WTC11 (cell line): Measurements from ENCODE around the gene CSKMT. TPM values are rescaled to one million over a fixed set of nuclear protein-coding genes. Genes with fewer than 3 reads are reported as not detected.
A peak's percentile ranks its signal among the peaks of the same experiment; 100 is the strongest.

Source experiments
- ATAC-seq: fragments of 200-7000 bp; cut with Tn5 transposase; 2 replicates; pipeline ENCODE4 v1.10.0; 2021; ENCODE audit warnings: mild to moderate bottlenecking, moderate library complexity
- CTCF ChIA-PET: fragments of 300-600 bp; sonication (Branson Sonifier 250); formaldehyde crosslinking; loops from one replicate; lab custom pipeline; 2021; ENCODE audit warnings: antibody characterized with exemption; lab: Charles Lee
- POLR2A ChIA-PET: fragments of 350-600 bp; sonication (Branson Sonifier 250); formaldehyde crosslinking; loops from one replicate; lab custom pipeline; 2021; ENCODE audit warnings: antibody characterized with exemption; lab: Charles Lee
- DNase-seq: peaks from one replicate; pipeline ENCODE4 v3.0.0; 2021; ENCODE audit warnings: low spot score
- H3K27ac Mint-ChIP-seq: 2 replicates; pipeline ENCODE4 v1.8.0; 2021; ENCODE audit warnings: mixed read lengths
- H3K27me3 Mint-ChIP-seq: 2 replicates; pipeline ENCODE4 v1.8.0; 2021; ENCODE audit warnings: low read depth, mild to moderate bottlenecking, moderate library complexity, mixed read lengths
- H3K36me3 Mint-ChIP-seq: 2 replicates; pipeline ENCODE4 v1.8.0; 2021; ENCODE audit warnings: mixed read lengths
- H3K4me1 Mint-ChIP-seq: 2 replicates; pipeline ENCODE4 v1.8.0; 2022; ENCODE audit warnings: mixed read lengths
- H3K4me3 Mint-ChIP-seq: 2 replicates; pipeline ENCODE4 v1.8.0; 2021; ENCODE audit warnings: mild to moderate bottlenecking, moderate library complexity, mixed read lengths
- H3K9me3 Mint-ChIP-seq: 2 replicates; pipeline ENCODE4 v1.8.0; 2021; ENCODE audit warnings: mixed read lengths
- CBFB ChIP-seq: sonication (generic); formaldehyde crosslinking; IDR thresholded peaks from 2 replicates; pipeline ENCODE4 v1.8.1; 2022; ENCODE audit warnings: mild to moderate bottlenecking, low read depth, missing genetic modification reagents
- E2F4 ChIP-seq: sonication (generic); formaldehyde crosslinking; IDR thresholded peaks from 2 replicates; pipeline ENCODE4 v1.8.1; 2022; ENCODE audit warnings: low read depth, mild to moderate bottlenecking, moderate library complexity, missing genetic modification reagents, borderline replicate concordance
- ELF4 ChIP-seq: sonication (generic); formaldehyde crosslinking; IDR thresholded peaks from 2 replicates; pipeline ENCODE4 v1.8.1; 2022; ENCODE audit warnings: low read depth, mild to moderate bottlenecking, moderate library complexity, missing genetic modification reagents
- GRHL2 ChIP-seq: fragments of 250-450 bp; sonication (Bioruptor Pico); IDR thresholded peaks from 2 replicates; pipeline ENCODE4 v1.8.0; 2022; ENCODE audit warnings: mild to moderate bottlenecking, moderate library complexity; ENCODE audit not compliant: insufficient replicate concordance, severe bottlenecking
- HMGXB4 ChIP-seq: sonication (generic); formaldehyde crosslinking; IDR thresholded peaks from 2 replicates; pipeline ENCODE4 v1.8.1; 2023; ENCODE audit warnings: mild to moderate bottlenecking, moderate library complexity, missing genetic modification reagents
- JUN ChIP-seq: sonication (generic); formaldehyde crosslinking; IDR thresholded peaks from 2 replicates; pipeline ENCODE4 v1.8.0; 2023; ENCODE audit warnings: mild to moderate bottlenecking, missing genetic modification reagents
- MLX ChIP-seq: sonication (generic); formaldehyde crosslinking; IDR thresholded peaks from 2 replicates; pipeline ENCODE4 v1.8.1; 2023; ENCODE audit warnings: mild to moderate bottlenecking, missing genetic modification reagents, moderate library complexity
- MYBL2 ChIP-seq: sonication (generic); formaldehyde crosslinking; IDR thresholded peaks from 2 replicates; pipeline ENCODE4 v1.8.1; 2023; ENCODE audit warnings: mild to moderate bottlenecking, moderate library complexity, missing genetic modification reagents
- NFE2L1 ChIP-seq: sonication (generic); formaldehyde crosslinking; IDR thresholded peaks from 2 replicates; pipeline ENCODE4 v1.8.1; 2023; ENCODE audit warnings: missing genetic modification reagents
- NR2C2 ChIP-seq: sonication (generic); formaldehyde crosslinking; IDR thresholded peaks from 2 replicates; pipeline ENCODE4 v1.8.0; 2022; ENCODE audit warnings: mild to moderate bottlenecking, missing genetic modification reagents
- RELA ChIP-seq: sonication (generic); formaldehyde crosslinking; IDR thresholded peaks from 2 replicates; pipeline ENCODE4 v1.8.1; 2022; ENCODE audit warnings: missing genetic modification reagents, mild to moderate bottlenecking, borderline replicate concordance
- RORB ChIP-seq: fragments of 250-450 bp; sonication (Bioruptor Pico); IDR thresholded peaks from 2 replicates; pipeline ENCODE4 v1.9.0; 2021; ENCODE audit warnings: mild to moderate bottlenecking
- SOX15 ChIP-seq: fragments of 250-450 bp; sonication (Bioruptor Pico); IDR thresholded peaks from 2 replicates; pipeline ENCODE4 v1.9.0; 2021; ENCODE audit warnings: mild to moderate bottlenecking
- TEAD1 ChIP-seq: sonication (generic); formaldehyde crosslinking; IDR thresholded peaks from 2 replicates; pipeline ENCODE4 v1.8.0; 2022; ENCODE audit warnings: mild to moderate bottlenecking, missing genetic modification reagents
- USF2 ChIP-seq: sonication (generic); formaldehyde crosslinking; IDR thresholded peaks from 2 replicates; pipeline ENCODE4 v1.8.1; 2023; ENCODE audit warnings: mild to moderate bottlenecking, missing genetic modification reagents, moderate library complexity
- ZNF219 ChIP-seq: sonication (generic); formaldehyde crosslinking; IDR thresholded peaks from 2 replicates; pipeline ENCODE4 v1.8.0; 2023; ENCODE audit warnings: missing genetic modification reagents, mild to moderate bottlenecking, borderline replicate concordance
- ZNF263 ChIP-seq: sonication (generic); formaldehyde crosslinking; IDR thresholded peaks from 2 replicates; pipeline ENCODE4 v1.8.1; 2022; ENCODE audit warnings: low read depth, mild to moderate bottlenecking, moderate library complexity, missing genetic modification reagents
- ZNF416 ChIP-seq: fragments of 250-450 bp; sonication (Bioruptor Pico); IDR thresholded peaks from 2 replicates; pipeline ENCODE4 v1.9.0; 2021; ENCODE audit warnings: mild to moderate bottlenecking, inconsistent platforms
- ZNF425 ChIP-seq: fragments of 250-450 bp; sonication (Bioruptor Pico); conservative IDR thresholded peaks from 2 replicates; pipeline ENCODE4 v1.9.0; 2021; ENCODE audit warnings: mild to moderate bottlenecking
- ZNF532 ChIP-seq: fragments of 250-450 bp; sonication (Bioruptor Pico); IDR thresholded peaks from 2 replicates; pipeline ENCODE4 v1.9.0; 2021; ENCODE audit warnings: mild to moderate bottlenecking, borderline replicate concordance
- ZSCAN18 ChIP-seq: fragments of 250-450 bp; sonication (Bioruptor Pico); IDR thresholded peaks from 2 replicates; pipeline ENCODE4 v2.1.2; 2022; ENCODE audit warnings: mild to moderate bottlenecking, moderate library complexity
- total RNA-seq: library from RNA; stranded (reverse); gene quantifications from 3 replicates; pipeline ENCODE4 v1.2.3, GENCODE V29; 2021

Gene CSKMT
- total RNA-seq, 1 experiment from 2014 or later, result 75.6 TPM

GRCh38 chr11:62678770-62679696 lies 13.9 kb downstream of the CSKMT start, which contains the start of gene UBXN1:
UBXN1 (minus strand) TSS chr11:62679073; CDS start chr11:62678923, 150 bp downstream.
- ChIA-PET CTCF (interaction anchor here (0.6 to 3.6 kb wide), 5 partner anchors 8 to 312 kb away, joined by 3 to 21 read pairs (median 3); partner anchors contain the start of genes HNRNPUL2, LBHD1, LRRN4CL and UQCC3), POLR2A (interaction anchor here (0.6 to 1.3 kb wide), 4 partner anchors 11 to 132 kb away, joined by 3 to 6 read pairs (median 3); partner anchors contain the start of genes MTA2 and TUT1)
- peak; percentile 75 for ATAC-seq
- H3K4me3 Mint-ChIP-seq, result peak within 1 kb of the TSS; percentile 87
- H3K36me3 Mint-ChIP-seq, result peaks cover 26% of the 10 kb centered on the region
- peak within 1 kb of the TSS; percentile 90 for H3K27ac Mint-ChIP-seq
- DNase-seq, result peak; percentile 77
- peaks cover 20% of the 10 kb centered on the region for H3K4me1 Mint-ChIP-seq
- no peaks in the 10 kb centered on the region for H3K9me3 Mint-ChIP-seq
- H3K27me3 Mint-ChIP-seq, result no peaks in the 10 kb centered on the region
- no peak for TF ChIP-seq RELA (CRISPR knock-in tag)
- TF ChIP-seq ZNF416 (CRISPR knock-in tag), result no peak
- no peak for TF ChIP-seq ZNF219 (CRISPR knock-in tag)
- TF ChIP-seq ELF4 (CRISPR knock-in tag), result no peak
- TF ChIP-seq JUN, result no peak
- no peak for TF ChIP-seq ZNF263 (CRISPR knock-in tag)
- TF ChIP-seq NR2C2, result no peak; the same call in 1 of the 2 replicates
- no peak for TF ChIP-seq RORB (CRISPR knock-in tag)
- no peak for TF ChIP-seq ZNF532 (CRISPR knock-in tag)
- no peak for TF ChIP-seq E2F4
- no peak for TF ChIP-seq NFE2L1 (CRISPR knock-in tag)
- TF ChIP-seq MLX, result no peak
- peak; percentile 60 for TF ChIP-seq TEAD1
- TF ChIP-seq HMGXB4 (CRISPR knock-in tag), result peak; percentile 58; the same call in 1 of the 2 replicates
- TF ChIP-seq MYBL2 (CRISPR knock-in tag), result 0 out of 2 replicates have a peak, but pooled peaks have one; percentile 50
- no peak for TF ChIP-seq ZSCAN18 (CRISPR knock-in tag)
- TF ChIP-seq USF2 (CRISPR knock-in tag), result peak; percentile 99
- no peak for TF ChIP-seq GRHL2
- no peak for TF ChIP-seq ZNF425 (CRISPR knock-in tag)
- no peak for TF ChIP-seq SOX15 (CRISPR knock-in tag)
- TF ChIP-seq CBFB (CRISPR knock-in tag), result no peak
